ENCODE measurements around the gene TMEM200A.

TMEM200A gene

DNA sequence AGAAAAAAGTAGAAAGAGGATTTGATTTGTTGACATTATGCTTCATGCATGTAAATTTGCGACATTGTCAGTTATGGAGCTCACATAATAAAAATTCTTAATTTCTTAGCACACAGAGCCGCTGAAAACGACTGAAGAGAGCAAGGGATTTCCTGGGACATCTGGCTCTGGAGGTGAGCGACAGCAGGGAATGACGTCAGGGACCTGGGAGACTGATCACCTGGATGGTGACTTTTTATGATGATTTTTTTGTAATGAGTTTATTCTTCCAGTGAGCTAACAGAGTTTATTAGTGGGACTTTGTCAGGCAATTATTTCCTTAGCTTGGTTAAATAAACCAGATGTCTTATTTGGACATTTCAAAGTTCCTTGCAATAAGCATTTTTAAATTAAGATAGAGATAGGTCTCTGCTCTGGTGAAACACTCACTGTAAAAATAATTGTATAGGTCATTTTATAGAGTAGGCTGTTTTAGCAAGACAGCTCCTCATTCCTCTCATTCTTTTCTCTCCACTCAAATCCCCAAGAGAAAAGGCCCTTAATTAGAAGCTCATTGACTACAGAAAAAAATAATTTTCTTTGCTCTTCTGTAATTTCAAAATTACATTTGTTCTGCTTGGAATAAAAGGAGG, 19.4 kb downstream of the TMEM200A start:
- TF ChIP-seq, protein P1, sequence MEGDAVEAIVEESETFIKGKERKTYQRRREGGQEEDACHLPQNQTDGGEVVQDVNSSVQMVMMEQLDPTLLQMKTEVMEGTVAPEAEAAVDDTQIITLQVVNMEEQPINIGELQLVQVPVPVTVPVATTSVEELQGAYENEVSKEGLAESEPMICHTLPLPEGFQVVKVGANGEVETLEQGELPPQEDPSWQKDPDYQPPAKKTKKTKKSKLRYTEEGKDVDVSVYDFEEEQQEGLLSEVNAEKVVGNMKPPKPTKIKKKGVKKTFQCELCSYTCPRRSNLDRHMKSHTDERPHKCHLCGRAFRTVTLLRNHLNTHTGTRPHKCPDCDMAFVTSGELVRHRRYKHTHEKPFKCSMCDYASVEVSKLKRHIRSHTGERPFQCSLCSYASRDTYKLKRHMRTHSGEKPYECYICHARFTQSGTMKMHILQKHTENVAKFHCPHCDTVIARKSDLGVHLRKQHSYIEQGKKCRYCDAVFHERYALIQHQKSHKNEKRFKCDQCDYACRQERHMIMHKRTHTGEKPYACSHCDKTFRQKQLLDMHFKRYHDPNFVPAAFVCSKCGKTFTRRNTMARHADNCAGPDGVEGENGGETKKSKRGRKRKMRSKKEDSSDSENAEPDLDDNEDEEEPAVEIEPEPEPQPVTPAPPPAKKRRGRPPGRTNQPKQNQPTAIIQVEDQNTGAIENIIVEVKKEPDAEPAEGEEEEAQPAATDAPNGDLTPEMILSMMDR (IDR thresholded peaks at IDR 0.05; ENCODE audit: low read depth, low read length): no peak
- H3K36me3 ChIP-seq: no peaks in the 10 kb centered on the region
- H3K4me3 ChIP-seq (ENCODE audit: low read depth, low read length): no peak overlapping the region
- H3K27me3 ChIP-seq (ENCODE audit: insufficient read depth, low read depth, severe bottlenecking): no peaks in the 10 kb centered on the region
- H3K9me3 ChIP-seq (ENCODE audit: severe bottlenecking): no peaks in the 10 kb centered on the region
- no peak overlapping the region for H3K27ac ChIP-seq
- no peak for DNase-seq

DNA sequence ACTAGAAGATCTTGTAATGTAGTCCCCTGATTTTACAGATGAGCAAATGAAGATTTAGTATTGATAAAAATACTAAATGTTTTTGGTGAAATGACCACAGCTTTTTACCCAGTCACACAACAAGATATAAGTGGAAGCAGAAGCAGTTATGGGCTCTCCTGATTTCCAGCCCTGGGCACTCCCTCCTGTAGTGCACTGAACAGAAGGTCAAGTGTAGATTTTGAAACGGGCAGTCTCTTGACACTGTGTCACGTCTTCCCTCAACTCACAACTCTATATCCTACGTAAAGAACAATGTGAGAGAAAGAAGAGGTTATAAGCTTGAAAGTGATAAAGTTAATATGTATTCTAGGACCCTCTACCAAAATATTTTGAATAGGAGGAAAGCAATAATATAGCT, 23.3 kb downstream of the TMEM200A start:
- TF ChIP-seq, protein P1 (IDR thresholded peaks at IDR 0.05; ENCODE audit: low read depth, low read length): no peak
- DNase-seq: no peak
- no peaks in the 10 kb centered on the region for H3K27me3 ChIP-seq (ENCODE audit: insufficient read depth, low read depth, severe bottlenecking)
- no peak overlapping the region for H3K4me3 ChIP-seq (ENCODE audit: low read depth, low read length)
- H3K27ac ChIP-seq: no peak overlapping the region
- no peaks in the 10 kb centered on the region for H3K9me3 ChIP-seq (ENCODE audit: severe bottlenecking)
- H3K36me3 ChIP-seq: no peaks in the 10 kb centered on the region

DNA sequence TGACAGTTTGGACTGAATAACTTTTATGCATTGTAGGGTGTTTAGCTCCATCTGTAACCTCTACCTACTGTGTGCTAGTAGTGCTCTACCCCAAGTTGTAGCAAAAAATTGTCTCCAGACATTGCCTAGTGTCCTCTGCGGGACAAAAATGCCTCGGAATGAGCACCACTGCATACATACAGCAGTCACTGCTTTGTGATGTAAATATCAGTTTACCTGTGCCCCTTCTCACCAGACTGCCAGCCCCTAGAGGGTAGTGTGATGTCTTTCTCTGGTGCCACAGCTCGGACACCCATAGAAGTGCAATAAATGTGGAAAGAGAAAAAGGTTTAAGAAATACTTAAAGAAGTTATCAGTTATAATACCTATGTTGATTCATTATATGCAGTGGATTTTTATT, 25.1 kb downstream of the TMEM200A start:
- TF ChIP-seq, protein P1 (IDR thresholded peaks at IDR 0.05; ENCODE audit: low read depth, low read length): no peak
- DNase-seq: no peak
- H3K4me3 ChIP-seq (ENCODE audit: low read depth, low read length): no peak overlapping the region
- no peak overlapping the region for H3K27ac ChIP-seq
- H3K27me3 ChIP-seq (ENCODE audit: insufficient read depth, low read depth, severe bottlenecking): no peaks in the 10 kb centered on the region
- H3K9me3 ChIP-seq (ENCODE audit: severe bottlenecking): no peaks in the 10 kb centered on the region
- H3K36me3 ChIP-seq: no peaks in the 10 kb centered on the region

DNA sequence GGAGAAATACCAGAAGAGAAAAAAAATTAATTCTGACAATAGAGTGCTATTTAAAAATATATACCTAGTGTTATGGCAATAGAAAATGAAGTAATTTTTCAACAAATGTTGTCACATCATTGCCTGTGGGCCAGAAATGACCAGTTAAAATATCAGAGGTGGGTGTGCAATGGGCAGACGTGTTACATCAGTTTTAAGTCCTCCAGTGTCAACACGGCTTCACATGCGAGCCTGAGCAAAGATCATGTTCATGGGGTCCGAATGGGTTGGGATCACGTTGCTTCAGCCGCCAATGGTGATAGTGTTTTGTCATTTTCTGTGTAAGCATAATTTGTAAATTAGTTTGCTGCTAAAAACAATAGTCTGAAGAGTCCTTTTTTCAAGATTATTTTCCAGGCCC, 27.5 kb downstream of the TMEM200A start:
- H3K9me3 ChIP-seq (ENCODE audit: severe bottlenecking): no peaks in the 10 kb centered on the region

DNA sequence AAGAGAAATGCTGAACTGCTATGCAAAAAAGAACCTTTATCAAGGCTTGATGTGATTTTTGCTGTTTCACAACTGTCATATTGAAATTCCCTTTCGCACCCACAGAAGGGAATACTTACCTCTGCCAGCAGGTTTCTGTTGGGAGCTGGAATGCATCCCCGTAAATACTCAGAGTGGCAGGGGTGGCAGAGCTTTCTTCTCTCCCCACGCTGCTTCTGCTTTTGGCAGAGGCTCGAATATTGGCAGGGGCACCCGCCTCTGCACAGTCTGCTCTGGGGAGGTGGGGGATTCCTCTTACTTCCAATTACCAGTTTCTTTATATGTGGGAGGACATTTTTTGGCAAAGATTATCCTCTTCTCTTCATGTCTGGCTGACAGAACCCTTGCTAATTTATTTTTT, 28.4 kb downstream of the TMEM200A start:
- Histone ChIP-seq H3K9me3 (ENCODE audit: severe bottlenecking) (no peaks in the 10 kb centered on the region), H3K27ac (no peak overlapping the region), H3K4me3 (ENCODE audit: low read depth, low read length) (no peak overlapping the region), H3K36me3 (no peaks in the 10 kb centered on the region), H3K27me3 (ENCODE audit: insufficient read depth, low read depth, severe bottlenecking) (no peaks in the 10 kb centered on the region)
- TF ChIP-seq, protein P1 (IDR thresholded peaks at IDR 0.05; ENCODE audit: low read depth, low read length): no peak
- DNase-seq: no peak

More for the DNA sequence above, 27.5 kb downstream of the TMEM200A start:
- no peaks in the 10 kb centered on the region for H3K27me3 ChIP-seq (ENCODE audit: insufficient read depth, low read depth, severe bottlenecking)
- TF ChIP-seq, protein P1 (IDR thresholded peaks at IDR 0.05; ENCODE audit: low read depth, low read length): no peak
- H3K36me3 ChIP-seq: no peaks in the 10 kb centered on the region
- DNase-seq: no peak
- no peak overlapping the region for H3K4me3 ChIP-seq (ENCODE audit: low read depth, low read length)
- no peak overlapping the region for H3K27ac ChIP-seq

DNA sequence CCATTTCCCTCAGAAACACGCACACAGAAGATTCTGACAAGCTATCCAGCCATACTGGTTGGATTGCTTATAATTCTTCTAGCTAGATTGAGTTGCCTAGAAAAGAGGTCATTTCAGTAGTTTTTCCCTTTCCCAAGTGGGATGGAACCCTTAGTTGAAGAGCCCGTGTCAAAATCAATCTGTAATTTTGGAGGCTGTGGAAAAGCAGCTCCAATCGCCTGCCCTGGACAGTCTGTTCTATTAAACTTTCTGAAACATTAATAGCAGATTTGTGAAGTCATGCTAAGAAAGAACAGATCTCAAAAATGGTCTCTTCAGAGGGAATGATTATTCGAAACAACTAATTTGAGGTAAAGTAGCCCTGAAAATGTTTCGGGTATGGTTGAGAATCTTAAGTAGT, 29.3 kb downstream of the TMEM200A start:
- H3K27me3 ChIP-seq (ENCODE audit: insufficient read depth, low read depth, severe bottlenecking): no peaks in the 10 kb centered on the region
- H3K36me3 ChIP-seq: no peaks in the 10 kb centered on the region
- H3K4me3 ChIP-seq (ENCODE audit: low read depth, low read length): no peak overlapping the region
- TF ChIP-seq, protein P1 (IDR thresholded peaks at IDR 0.05; ENCODE audit: low read depth, low read length): no peak
- no peak overlapping the region for H3K27ac ChIP-seq
- peaks cover 3% of the 10 kb centered on the region for H3K9me3 ChIP-seq (ENCODE audit: severe bottlenecking)
- DNase-seq: no peak

Data from WERI-Rb-1 (cell line).